Measurements from ENCODE around the gene MGAT5B.

- TF ChIP-seq, protein P1, sequence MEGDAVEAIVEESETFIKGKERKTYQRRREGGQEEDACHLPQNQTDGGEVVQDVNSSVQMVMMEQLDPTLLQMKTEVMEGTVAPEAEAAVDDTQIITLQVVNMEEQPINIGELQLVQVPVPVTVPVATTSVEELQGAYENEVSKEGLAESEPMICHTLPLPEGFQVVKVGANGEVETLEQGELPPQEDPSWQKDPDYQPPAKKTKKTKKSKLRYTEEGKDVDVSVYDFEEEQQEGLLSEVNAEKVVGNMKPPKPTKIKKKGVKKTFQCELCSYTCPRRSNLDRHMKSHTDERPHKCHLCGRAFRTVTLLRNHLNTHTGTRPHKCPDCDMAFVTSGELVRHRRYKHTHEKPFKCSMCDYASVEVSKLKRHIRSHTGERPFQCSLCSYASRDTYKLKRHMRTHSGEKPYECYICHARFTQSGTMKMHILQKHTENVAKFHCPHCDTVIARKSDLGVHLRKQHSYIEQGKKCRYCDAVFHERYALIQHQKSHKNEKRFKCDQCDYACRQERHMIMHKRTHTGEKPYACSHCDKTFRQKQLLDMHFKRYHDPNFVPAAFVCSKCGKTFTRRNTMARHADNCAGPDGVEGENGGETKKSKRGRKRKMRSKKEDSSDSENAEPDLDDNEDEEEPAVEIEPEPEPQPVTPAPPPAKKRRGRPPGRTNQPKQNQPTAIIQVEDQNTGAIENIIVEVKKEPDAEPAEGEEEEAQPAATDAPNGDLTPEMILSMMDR (IDR thresholded peaks at IDR 0.05), result no peak
- TF ChIP-seq EZH2phosphoT487 (IDR thresholded peaks at IDR 0.05) (no peak), EZH2 (IDR thresholded peaks at IDR 0.05) (no peak)
These were observed 17.0 kb downstream of the MGAT5B start for GRCh38 chr17:76884995-76885893.
